A549 (cell line): ENCODE results near the gene SLC12A9.

Experiments used
- CEBPB ChIP-seq, 2 experiments: fragments of >200 bp in 1 of 2; sonication (Bioruptor Twin) in 1 of 2; formaldehyde crosslinking in 1 of 2; IDR thresholded peaks; 2 replicates each; pipeline ENCODE4 v1.6.1; 2012 to 2016
- FOSL2 ChIP-seq, 2 experiments: fragments of 450-650 bp in 1 of 2; fragments of >200 bp in 1 of 2; sonication (Bioruptor Twin) in 1 of 2; formaldehyde crosslinking; IDR thresholded peaks; 2 replicates each; pipeline versions ENCODE4 v1.5.0 to v1.6.1; 2016 to 2020; ENCODE audit warnings: mild to moderate bottlenecking in 1 of 2, moderate library complexity in 1 of 2
- MAFK ChIP-seq: fragments of 450-650 bp; IDR thresholded peaks from 2 replicates; pipeline ENCODE4 v1.6.1; 2014; ENCODE audit not compliant: partially characterized antibody
- MAZ ChIP-seq: fragments of 150-350 bp; IDR thresholded peaks from 2 replicates; pipeline ENCODE4 v1.6.1; 2014; ENCODE audit warnings: antibody characterized with exemption, low read depth, low read length, borderline replicate concordance
- NR3C1 ChIP-seq: fragments of >200 bp; sonication (Bioruptor Twin); formaldehyde crosslinking; IDR thresholded peaks from 3 replicates; pipeline ENCODE4 v1.6.1; 2017
- PHF8 ChIP-seq: fragments of 200-600 bp; sonication (generic); IDR thresholded peaks from 2 replicates; pipeline ENCODE4 v1.6.1; 2016; ENCODE audit warnings: low read depth, mild to moderate bottlenecking, antibody characterized with exemption, moderate library complexity, borderline replicate concordance
- POLR2A ChIP-seq: IDR thresholded peaks from 2 replicates; pipeline ENCODE4 v1.6.1; 2012; ENCODE audit warnings: mild to moderate bottlenecking, low read length
- RFX5 ChIP-seq: fragments of 450-650 bp; IDR thresholded peaks from 2 replicates; pipeline ENCODE4 v1.7.1; 2014; ENCODE audit warnings: antibody characterized with exemption, mild to moderate bottlenecking, moderate library complexity
- ZFP36 ChIP-seq: fragments of 450-650 bp; IDR thresholded peaks from 2 replicates; pipeline ENCODE4 v1.6.1; 2014; ENCODE audit warnings: borderline replicate concordance; ENCODE audit not compliant: partially characterized antibody
- ZSCAN20 ChIP-seq: fragments of 250-450 bp; sonication (Bioruptor Pico); IDR thresholded peaks from 2 replicates; pipeline ENCODE4 v1.8.0; 2022; ENCODE audit warnings: mild to moderate bottlenecking, moderate library complexity
- TF ChIP-seq, protein P1 (sequence below): fragments of >200 bp; sonication (Bioruptor Twin); formaldehyde crosslinking; IDR thresholded peaks from 3 replicates; pipeline ENCODE4 v1.5.1; 2016
- TF ChIP-seq, protein P2 (sequence below): IDR thresholded peaks from 2 replicates; pipeline ENCODE4 v1.6.1; 2012
- TF ChIP-seq, protein P3 (sequence below): fragments of 250-450 bp; sonication (Bioruptor Pico); IDR thresholded peaks from 2 replicates; pipeline ENCODE4 v1.5.0; 2021; ENCODE audit warnings: mild to moderate bottlenecking, moderate library complexity, borderline replicate concordance
- TF ChIP-seq, protein P4 (sequence below): IDR thresholded peaks from 2 replicates; pipeline ENCODE4 v1.6.1; 2012

DNA sequence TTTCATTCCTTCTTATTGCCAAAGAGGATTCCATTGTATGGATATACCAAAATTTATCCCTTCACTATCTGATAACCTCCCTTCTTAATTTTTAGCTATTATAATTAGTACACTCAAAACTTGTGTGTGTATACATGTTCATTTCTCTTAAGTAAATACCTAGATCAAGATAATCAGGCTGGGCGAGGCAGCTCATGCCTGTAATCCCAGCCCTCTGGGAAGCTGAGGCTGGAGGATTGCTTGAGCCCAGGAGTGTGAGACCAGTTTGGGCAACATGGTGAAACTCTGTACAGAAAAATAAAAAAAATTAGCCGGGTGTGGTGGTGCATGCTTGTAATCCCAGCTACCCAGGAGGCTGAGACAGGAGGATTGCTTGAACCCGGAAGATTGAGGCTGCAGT lies 59.0 kb downstream of the SLC12A9 start:
- TF ChIP-seq, protein P1, sequence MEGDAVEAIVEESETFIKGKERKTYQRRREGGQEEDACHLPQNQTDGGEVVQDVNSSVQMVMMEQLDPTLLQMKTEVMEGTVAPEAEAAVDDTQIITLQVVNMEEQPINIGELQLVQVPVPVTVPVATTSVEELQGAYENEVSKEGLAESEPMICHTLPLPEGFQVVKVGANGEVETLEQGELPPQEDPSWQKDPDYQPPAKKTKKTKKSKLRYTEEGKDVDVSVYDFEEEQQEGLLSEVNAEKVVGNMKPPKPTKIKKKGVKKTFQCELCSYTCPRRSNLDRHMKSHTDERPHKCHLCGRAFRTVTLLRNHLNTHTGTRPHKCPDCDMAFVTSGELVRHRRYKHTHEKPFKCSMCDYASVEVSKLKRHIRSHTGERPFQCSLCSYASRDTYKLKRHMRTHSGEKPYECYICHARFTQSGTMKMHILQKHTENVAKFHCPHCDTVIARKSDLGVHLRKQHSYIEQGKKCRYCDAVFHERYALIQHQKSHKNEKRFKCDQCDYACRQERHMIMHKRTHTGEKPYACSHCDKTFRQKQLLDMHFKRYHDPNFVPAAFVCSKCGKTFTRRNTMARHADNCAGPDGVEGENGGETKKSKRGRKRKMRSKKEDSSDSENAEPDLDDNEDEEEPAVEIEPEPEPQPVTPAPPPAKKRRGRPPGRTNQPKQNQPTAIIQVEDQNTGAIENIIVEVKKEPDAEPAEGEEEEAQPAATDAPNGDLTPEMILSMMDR = no peak
- TF ChIP-seq NR3C1 (no peak), FOSL2 (IDR thresholded peaks at IDR 0.05) (no peak), FOSL2 (CRISPR knock-in tag; IDR thresholded peaks at IDR 0.05) (no peak), POLR2A (no peak), MAFK (no peak), CEBPB (IDR thresholded peaks at IDR 0.05) (no peak), RFX5 (no peak), ZFP36 (no peak), MAZ (no peak), ZSCAN20 (CRISPR knock-in tag) (no peak), PHF8 (no peak)
- TF ChIP-seq, protein P2, sequence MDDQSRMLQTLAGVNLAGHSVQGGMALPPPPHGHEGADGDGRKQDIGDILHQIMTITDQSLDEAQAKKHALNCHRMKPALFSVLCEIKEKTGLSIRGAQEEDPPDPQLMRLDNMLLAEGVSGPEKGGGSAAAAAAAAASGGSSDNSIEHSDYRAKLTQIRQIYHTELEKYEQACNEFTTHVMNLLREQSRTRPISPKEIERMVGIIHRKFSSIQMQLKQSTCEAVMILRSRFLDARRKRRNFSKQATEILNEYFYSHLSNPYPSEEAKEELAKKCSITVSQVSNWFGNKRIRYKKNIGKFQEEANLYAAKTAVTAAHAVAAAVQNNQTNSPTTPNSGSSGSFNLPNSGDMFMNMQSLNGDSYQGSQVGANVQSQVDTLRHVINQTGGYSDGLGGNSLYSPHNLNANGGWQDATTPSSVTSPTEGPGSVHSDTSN = no peak
- TF ChIP-seq, protein P3, sequence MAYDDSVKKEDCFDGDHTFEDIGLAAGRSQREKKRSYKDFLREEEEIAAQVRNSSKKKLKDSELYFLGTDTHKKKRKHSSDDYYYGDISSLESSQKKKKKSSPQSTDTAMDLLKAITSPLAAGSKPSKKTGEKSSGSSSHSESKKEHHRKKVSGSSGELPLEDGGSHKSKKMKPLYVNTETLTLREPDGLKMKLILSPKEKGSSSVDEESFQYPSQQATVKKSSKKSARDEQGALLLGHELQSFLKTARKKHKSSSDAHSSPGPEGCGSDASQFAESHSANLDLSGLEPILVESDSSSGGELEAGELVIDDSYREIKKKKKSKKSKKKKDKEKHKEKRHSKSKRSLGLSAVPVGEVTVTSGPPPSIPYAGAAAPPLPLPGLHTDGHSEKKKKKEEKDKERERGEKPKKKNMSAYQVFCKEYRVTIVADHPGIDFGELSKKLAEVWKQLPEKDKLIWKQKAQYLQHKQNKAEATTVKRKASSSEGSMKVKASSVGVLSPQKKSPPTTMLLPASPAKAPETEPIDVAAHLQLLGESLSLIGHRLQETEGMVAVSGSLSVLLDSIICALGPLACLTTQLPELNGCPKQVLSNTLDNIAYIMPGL (CRISPR knock-in tag) = no peak
- TF ChIP-seq, protein P4, sequence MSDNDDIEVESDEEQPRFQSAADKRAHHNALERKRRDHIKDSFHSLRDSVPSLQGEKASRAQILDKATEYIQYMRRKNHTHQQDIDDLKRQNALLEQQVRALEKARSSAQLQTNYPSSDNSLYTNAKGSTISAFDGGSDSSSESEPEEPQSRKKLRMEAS = no peak
